ENCODE results near the gene NAA38.
"Not testable (repeated sequence)": the region's sequence is repeated elsewhere in the genome, so short reads cannot be mapped to it uniquely, and the experiment has no call there.

Gene NAA38

GRCh38 chr17:7880076-7880868 is 22.9 kb upstream of the NAA38 start:
- H3K27ac ChIP-seq, result no peak overlapping the region

GRCh38 chr17:7878234-7878633 is 20.9 kb upstream of the NAA38 start:
- H3K27ac ChIP-seq, result no peak overlapping the region
- no peak for TF ChIP-seq CTCF (conservative IDR thresholded peaks at IDR 0.05)
- TF ChIP-seq ZFX (IDR thresholded peaks at IDR 0.05), result no peak

More at GRCh38 chr17:7880076-7880868, 22.9 kb upstream of the NAA38 start:
- TF ChIP-seq CTCF (conservative IDR thresholded peaks at IDR 0.05) (no peak), ZFX (IDR thresholded peaks at IDR 0.05) (no peak)

DNA sequence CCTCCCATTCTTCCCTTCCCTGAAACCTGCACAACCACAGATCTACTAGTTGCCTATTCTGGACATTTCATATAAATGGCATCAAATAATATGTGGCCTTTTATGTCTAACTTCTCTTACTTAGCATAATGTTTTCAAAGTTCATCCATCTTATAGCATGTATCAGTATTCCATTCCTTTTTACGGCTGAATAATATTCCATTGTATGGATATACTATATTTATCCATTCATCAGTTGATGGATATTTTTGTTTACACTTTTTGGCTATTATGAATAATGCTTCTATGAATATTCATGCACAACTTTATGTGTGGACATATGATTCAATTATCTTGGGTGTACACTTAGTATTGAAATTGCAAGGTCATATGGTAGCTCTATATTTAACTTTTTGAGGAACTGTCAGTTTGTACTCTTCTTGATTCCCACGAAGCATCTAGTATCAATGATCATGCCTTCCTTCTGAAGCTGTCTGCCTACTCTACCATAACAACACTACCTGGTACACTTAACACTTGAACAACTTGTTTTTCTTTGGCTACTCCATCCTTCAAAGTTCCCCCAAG is 18.5 kb upstream of the NAA38 start:
- TF ChIP-seq ZFX (IDR thresholded peaks at IDR 0.05), result no peak
- no peak overlapping the region for H3K27ac ChIP-seq

GRCh38 chr17:7873051-7873450 is 15.7 kb upstream of the NAA38 start:
- H3K27ac ChIP-seq, result no peak overlapping the region
- TF ChIP-seq ZFX (IDR thresholded peaks at IDR 0.05) (no peak), CTCF (conservative IDR thresholded peaks at IDR 0.05) (no peak)

GRCh38 chr17:7867881-7868329 is 10.5 kb upstream of the NAA38 start:
- TF ChIP-seq CTCF (conservative IDR thresholded peaks at IDR 0.05) (no peak), ZFX (IDR thresholded peaks at IDR 0.05) (no peak)
- H3K27ac ChIP-seq, result no peak overlapping the region

DNA sequence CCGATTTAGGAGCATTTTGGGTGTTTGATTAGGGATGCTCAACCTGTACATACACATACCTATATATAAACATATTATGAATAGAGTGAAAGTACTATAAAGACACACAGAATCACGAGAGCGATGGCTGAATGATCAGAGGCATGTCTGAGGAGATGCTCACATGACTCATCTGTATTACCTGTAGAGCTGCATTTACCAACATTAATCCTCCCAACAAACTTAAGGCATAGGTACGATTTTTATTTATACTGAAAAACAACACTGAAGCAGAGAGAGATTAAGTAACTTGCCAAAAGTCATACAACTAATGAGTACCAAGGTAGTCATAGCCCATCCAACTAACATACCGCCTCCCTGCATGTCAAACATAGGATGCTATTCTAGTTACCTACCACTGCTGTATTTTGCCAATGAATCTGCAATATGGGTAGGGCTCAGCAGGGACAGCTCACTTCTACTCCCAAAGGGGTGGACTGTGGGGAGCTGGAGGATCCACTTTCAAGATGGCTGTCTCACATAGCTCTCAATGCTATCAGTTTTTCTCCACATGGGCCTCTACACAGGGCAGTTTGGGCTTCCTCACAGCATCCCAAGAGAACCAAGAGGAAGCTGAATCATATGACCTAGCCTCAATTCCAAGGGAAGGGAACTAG is 7.8 kb upstream of the NAA38 start:
- no peak overlapping the region for H3K27ac ChIP-seq
- TF ChIP-seq CTCF (conservative IDR thresholded peaks at IDR 0.05), result no peak
- TF ChIP-seq ZFX (IDR thresholded peaks at IDR 0.05), result no peak

- H3K27ac ChIP-seq, result not testable (repeated sequence)
Measured at GRCh38 chr17:7864384-7864783, 7.0 kb upstream of the NAA38 start.

- H3K27ac ChIP-seq, result peak overlapping the region; percentile 39
- TF ChIP-seq CTCF (conservative IDR thresholded peaks at IDR 0.05) (peak; percentile 92), ZFX (IDR thresholded peaks at IDR 0.05) (no peak)
Measured at GRCh38 chr17:7862692-7863437, 5.5 kb upstream of the NAA38 start.
